ENCODE results near the gene RSPH1.

Gene RSPH1

GRCh38 chr21:42433946-42434551, 62.0 kb downstream of the RSPH1 start:
- Histone ChIP-seq H3K9me3 (ENCODE audit: control insufficient read depth, insufficient read depth, low read length) (no peaks in the 10 kb centered on the region), H3K9me2 (replicated peaks; ENCODE audit: control insufficient read depth, low read length) (no peaks in the 10 kb centered on the region), H3K27me3 (ENCODE audit: control insufficient read depth, low read length) (peaks cover 25% of the 10 kb centered on the region), H3K27ac (ENCODE audit: low read depth, low read length) (no peak overlapping the region), H3K4me3 (ENCODE audit: low read length) (no peak overlapping the region), H3K4me2 (ENCODE audit: low read length) (no peak overlapping the region), H3F3A (ENCODE audit: control insufficient read depth, insufficient read depth) (no peaks in the 10 kb centered on the region), H3K4me1 (ENCODE audit: control insufficient read depth, low read length) (no peaks in the 10 kb centered on the region), H4K20me1 (ENCODE audit: control insufficient read depth, insufficient read depth, low read depth, low read length) (no peaks in the 10 kb centered on the region), H3K36me3 (ENCODE audit: control insufficient read depth, low read length) (no peaks in the 10 kb centered on the region), H3K79me2 (ENCODE audit: control insufficient read depth, low read length) (no peaks in the 10 kb centered on the region)
- TF ChIP-seq EZH2phosphoT487 (IDR thresholded peaks at IDR 0.05; ENCODE audit: borderline replicate concordance, low read length), result no peak
- no peak for TF ChIP-seq CTCF (IDR thresholded peaks at IDR 0.05; ENCODE audit: low read depth, low read length, poor library complexity, severe bottlenecking)

GRCh38 chr21:42432695-42433094, 63.3 kb downstream of the RSPH1 start:
- H3K9me2 ChIP-seq (replicated peaks; ENCODE audit: control insufficient read depth, low read length), result no peaks in the 10 kb centered on the region
- H3K27me3 ChIP-seq (ENCODE audit: control insufficient read depth, low read length), result peaks cover 25% of the 10 kb centered on the region
- H3K79me2 ChIP-seq (ENCODE audit: control insufficient read depth, low read length), result no peaks in the 10 kb centered on the region
- H3K36me3 ChIP-seq (ENCODE audit: control insufficient read depth, low read length), result no peaks in the 10 kb centered on the region
- H3F3A ChIP-seq (ENCODE audit: control insufficient read depth, insufficient read depth), result no peaks in the 10 kb centered on the region
- no peak overlapping the region for H3K4me2 ChIP-seq (ENCODE audit: low read length)
- H3K4me1 ChIP-seq (ENCODE audit: control insufficient read depth, low read length), result no peaks in the 10 kb centered on the region
- no peak overlapping the region for H3K27ac ChIP-seq (ENCODE audit: low read depth, low read length)
- H3K4me3 ChIP-seq (ENCODE audit: low read length), result no peak overlapping the region
- H3K9me3 ChIP-seq (ENCODE audit: control insufficient read depth, insufficient read depth, low read length), result no peaks in the 10 kb centered on the region
- no peaks in the 10 kb centered on the region for H4K20me1 ChIP-seq (ENCODE audit: control insufficient read depth, insufficient read depth, low read depth, low read length)
- TF ChIP-seq EZH2phosphoT487 (IDR thresholded peaks at IDR 0.05; ENCODE audit: borderline replicate concordance, low read length) (no peak), CTCF (IDR thresholded peaks at IDR 0.05; ENCODE audit: low read depth, low read length, poor library complexity, severe bottlenecking) (no peak)

- H3K27ac ChIP-seq (ENCODE audit: low read depth, low read length), result no peak overlapping the region
- H3K27me3 ChIP-seq (ENCODE audit: control insufficient read depth, low read length), result peaks cover 26% of the 10 kb centered on the region
- H3K4me1 ChIP-seq (ENCODE audit: control insufficient read depth, low read length), result no peaks in the 10 kb centered on the region
- H4K20me1 ChIP-seq (ENCODE audit: control insufficient read depth, insufficient read depth, low read depth, low read length), result no peaks in the 10 kb centered on the region
- H3K4me2 ChIP-seq (ENCODE audit: low read length), result no peak overlapping the region
- no peaks in the 10 kb centered on the region for H3K36me3 ChIP-seq (ENCODE audit: control insufficient read depth, low read length)
- TF ChIP-seq CTCF (IDR thresholded peaks at IDR 0.05; ENCODE audit: low read depth, low read length, poor library complexity, severe bottlenecking) (no peak), EZH2phosphoT487 (IDR thresholded peaks at IDR 0.05; ENCODE audit: borderline replicate concordance, low read length) (no peak)
- H3K9me3 ChIP-seq (ENCODE audit: control insufficient read depth, insufficient read depth, low read length), result no peaks in the 10 kb centered on the region
- H3F3A ChIP-seq (ENCODE audit: control insufficient read depth, insufficient read depth), result no peaks in the 10 kb centered on the region
- no peaks in the 10 kb centered on the region for H3K79me2 ChIP-seq (ENCODE audit: control insufficient read depth, low read length)
- no peaks in the 10 kb centered on the region for H3K9me2 ChIP-seq (replicated peaks; ENCODE audit: control insufficient read depth, low read length)
- H3K4me3 ChIP-seq (ENCODE audit: low read length), result no peak overlapping the region
Observed at GRCh38 chr21:42431196-42431595, 64.8 kb downstream of the RSPH1 start.
